HG02884 (cell line): ENCODE results near the gene MYO5A.
"Not testable (repeated sequence)": the region's sequence is repeated elsewhere in the genome, so short reads cannot be mapped to it uniquely, and the experiment has no call there.

Experiments used
- ATAC-seq: cut with Tn5 transposase; IDR thresholded peaks from one replicate; pipeline ENCODE4 v1.9.1; 2021; ENCODE audit warnings: mild to moderate bottlenecking, moderate library complexity; ENCODE audit not compliant: unreplicated experiment

Gene MYO5A

GRCh38 chr15:52424856-52425431 is 103.7 kb downstream of the MYO5A start:
- no peak for ATAC-seq

DNA sequence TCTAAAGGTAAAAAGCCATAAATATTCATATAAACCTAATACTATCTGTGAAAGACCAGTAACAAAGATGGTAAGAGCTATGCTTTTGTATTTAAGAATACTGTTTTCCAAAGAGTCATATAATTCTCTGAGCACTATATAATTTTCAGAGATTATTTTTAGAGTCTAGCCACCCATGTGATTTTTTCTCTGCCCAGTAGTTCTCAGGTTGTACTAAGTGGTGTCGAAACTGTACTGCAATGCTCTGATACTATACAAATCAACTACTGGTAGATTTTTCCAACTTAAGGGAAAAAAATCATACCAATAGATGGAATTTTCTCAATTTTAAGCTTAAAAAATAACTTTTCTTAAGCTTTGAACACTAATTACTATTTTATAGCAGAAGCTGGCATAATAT is 104.8 kb downstream of the MYO5A start:
- ATAC-seq: no peak

GRCh38 chr15:52422001-52422400 is 106.7 kb downstream of the MYO5A start:
- ATAC-seq: no peak

- no peak for ATAC-seq
Observed at GRCh38 chr15:52421029-52421428, 107.7 kb downstream of the MYO5A start.

GRCh38 chr15:52419494-52419893 is 109.2 kb downstream of the MYO5A start:
- ATAC-seq: no peak

DNA sequence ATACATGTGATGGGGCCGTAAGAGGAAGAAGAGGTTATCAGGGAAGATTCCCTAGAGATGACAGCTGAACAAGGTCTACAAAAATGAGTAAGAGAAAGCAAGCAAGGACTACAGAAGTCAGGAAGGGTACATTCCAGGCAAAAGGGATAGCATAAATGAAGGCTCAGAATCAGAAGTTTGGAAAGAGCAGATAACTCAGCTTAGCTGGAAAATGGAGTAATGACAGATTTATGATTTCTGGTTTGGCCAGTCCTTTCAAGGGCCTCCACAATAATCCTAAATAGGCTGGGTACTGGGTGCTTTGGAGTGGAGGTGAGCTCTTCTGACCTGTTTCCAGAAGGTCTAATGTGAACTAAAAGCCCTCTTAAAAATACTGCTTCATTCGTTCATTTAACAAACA is 110.7 kb downstream of the MYO5A start:
- no peak for ATAC-seq

GRCh38 chr15:52417521-52417920 is 111.2 kb downstream of the MYO5A start:
- ATAC-seq: no peak

DNA sequence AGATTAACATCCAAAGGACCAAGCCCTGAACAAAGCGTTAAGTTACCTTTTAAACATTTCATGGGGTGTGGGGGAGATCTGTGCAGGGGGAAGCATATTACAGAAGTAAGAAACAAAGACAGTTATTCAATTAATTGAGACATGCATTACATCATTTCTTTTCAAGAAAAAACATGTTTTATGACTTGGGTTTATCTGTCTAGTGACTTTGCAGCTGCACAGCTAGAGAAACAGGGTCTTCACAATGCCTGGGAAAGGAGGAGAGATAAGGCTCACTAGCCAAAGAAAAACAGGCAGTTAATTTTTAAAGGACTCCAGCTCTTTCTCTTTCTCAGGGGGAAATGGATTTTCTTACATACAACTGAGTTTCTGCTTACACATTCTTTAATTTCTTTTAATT is 112.1 kb downstream of the MYO5A start:
- not testable (repeated sequence) for ATAC-seq

DNA sequence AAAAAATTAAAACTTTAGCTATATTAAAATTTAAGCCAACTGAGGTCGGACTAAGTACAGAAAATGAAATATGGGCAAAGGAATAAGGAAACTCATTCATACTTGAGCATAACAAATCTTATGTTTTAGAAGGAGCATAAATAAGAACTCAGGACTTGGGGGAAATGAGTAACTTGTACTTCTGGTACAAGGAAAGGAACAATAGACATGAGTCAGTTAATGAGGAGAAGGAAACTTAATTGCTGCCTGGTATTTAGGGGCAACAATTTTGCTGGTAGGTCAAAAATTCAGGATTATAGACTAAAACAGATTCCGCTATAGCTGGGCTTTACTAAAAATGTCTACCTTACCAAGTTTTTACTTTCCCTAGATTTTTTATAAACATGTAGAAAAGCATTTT is 113.1 kb downstream of the MYO5A start:
- ATAC-seq: no peak

- no peak for ATAC-seq
Observed at GRCh38 chr15:52414936-52415335, 113.7 kb downstream of the MYO5A start.

GRCh38 chr15:52408823-52409222 is 119.9 kb downstream of the MYO5A start:
- ATAC-seq: no peak

- no peak for ATAC-seq
Observed at GRCh38 chr15:52407374-52407773, 121.3 kb downstream of the MYO5A start.

DNA sequence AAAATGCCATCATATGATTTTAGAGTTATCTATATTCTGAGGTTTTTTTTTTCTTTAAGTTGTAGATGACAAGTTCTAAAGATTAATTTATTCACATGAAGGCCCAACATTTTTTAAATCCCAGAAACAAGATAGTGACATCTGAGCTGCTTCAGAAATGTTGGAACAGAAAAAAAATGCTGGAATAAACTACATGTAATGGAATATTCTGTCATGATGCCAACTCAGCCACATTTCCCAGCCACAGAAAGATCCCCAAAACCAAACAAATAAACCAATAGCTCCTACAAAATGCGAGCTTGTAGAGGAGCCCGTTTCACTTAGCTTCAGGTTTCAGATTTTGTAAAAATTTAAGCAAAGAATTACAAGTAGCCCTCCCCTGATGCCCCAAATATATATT is 122.1 kb downstream of the MYO5A start:
- no peak for ATAC-seq

GRCh38 chr15:52405856-52406255 is 122.8 kb downstream of the MYO5A start:
- ATAC-seq: no peak

DNA sequence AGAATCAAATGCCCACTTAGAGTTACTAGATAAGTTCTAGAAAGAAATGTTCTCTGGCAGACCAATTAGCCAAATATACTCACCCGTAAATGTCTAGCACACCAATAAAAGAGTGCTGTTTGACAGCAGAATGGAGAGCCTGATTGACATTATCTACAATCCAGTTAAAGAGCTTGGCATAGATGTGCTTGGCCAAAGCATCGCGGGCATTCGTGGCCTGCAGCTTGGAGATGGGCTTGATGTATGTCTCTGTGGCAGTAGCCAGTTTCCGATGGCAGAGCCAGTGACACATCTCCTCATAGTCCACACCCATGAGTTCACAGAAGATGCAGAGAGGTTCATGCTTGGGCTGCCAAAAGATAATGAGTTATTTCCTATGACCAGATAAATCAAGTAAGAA is 131.6 kb downstream of the MYO5A start:
- no peak for ATAC-seq

- no peak for ATAC-seq
Observed at GRCh38 chr15:52394118-52394517, 134.6 kb downstream of the MYO5A start.

DNA sequence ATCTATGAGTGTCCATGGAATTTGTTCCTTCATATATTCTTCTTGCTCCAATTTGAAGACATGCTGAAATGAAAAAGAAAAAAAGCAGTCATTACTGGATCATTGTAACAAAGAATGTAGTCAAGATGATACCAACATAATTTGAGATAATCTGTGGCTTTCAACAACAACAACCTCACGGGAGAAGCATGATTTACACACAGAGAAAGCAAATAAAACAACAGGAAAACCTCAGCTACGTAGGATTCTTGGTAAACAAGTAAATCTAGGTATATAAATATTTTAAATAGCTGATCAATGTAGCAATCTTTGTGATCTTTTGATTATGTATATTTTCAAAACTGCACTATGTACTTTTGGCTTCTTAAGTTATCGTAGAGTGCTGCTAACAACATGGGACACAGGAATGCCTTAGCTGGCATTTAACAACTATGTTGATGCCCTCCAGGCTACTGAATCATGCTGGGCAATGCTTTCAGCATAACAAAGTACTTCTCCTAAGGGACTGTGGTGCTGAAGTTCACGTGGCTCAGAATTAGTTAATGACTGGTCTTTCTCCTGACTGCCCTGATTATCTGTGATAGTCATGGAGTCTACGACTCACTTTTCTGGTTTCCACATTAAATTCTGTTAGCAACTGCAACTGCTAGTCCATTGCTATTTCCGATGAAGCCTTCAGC is 136.5 kb downstream of the MYO5A start:
- ATAC-seq: no peak

DNA sequence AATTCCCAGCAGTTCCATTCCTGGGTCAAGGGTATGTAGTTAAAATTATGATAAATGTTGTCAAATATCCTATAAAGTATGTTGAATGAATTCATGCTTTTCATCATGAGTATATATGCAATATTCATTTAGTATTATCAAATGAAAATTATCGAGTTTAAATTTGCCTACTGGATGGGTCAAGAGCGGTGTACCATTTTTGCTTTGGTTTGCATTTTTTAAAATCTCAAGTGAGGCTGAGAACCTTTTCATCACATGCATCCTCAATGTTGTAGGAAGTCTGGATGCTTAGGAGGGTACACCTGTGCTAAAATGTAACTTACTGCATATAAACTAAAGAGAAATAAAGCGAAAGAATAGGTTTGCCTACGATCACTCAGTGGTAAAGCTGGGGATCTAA is 137.6 kb downstream of the MYO5A start:
- no peak for ATAC-seq

- ATAC-seq: no peak
Observed at GRCh38 chr15:52385670-52386069, 143.0 kb downstream of the MYO5A start.

DNA sequence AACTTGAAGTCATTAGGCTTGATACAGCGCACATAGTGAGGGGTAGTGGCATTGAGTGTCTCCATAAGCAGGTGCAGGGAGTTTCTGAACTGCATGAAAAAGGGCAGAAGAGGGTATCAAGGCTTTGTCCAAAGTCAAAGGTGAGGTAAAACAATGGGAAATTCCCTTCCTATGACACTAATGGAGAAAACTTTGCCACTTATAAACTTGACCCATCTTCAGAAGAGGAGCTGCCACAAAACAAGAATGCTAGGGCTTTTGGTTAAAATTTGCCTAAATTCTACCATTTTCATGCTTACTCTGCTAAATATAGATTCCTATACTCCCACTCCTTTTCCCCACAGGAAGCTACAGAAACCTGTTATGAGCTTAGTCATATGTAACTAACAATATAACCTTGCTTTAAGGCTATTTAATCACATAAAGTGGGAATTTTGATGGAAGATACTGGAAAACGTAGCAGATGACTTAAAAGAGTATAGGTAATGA is 145.5 kb downstream of the MYO5A start:
- peak; percentile 34 for ATAC-seq

- peak; percentile 10 for ATAC-seq
Observed at GRCh38 chr15:52382647-52383046, 146.0 kb downstream of the MYO5A start.

- ATAC-seq: peak; percentile 69
Observed at GRCh38 chr15:52379395-52380106, 149.1 kb downstream of the MYO5A start.
